GM12878 (cell line): ENCODE measurements around the gene ZNF668. TPM values are rescaled to one million over a fixed set of nuclear protein-coding genes. Genes with fewer than 3 reads are reported as not detected.

Experiments
- ATAC-seq: fragments of 200-7000 bp; cut with Tn5 transposase; 3 replicates; pipeline ENCODE4 v1.9.1; 2020; ENCODE audit warnings: mild to moderate bottlenecking, moderate library complexity
- BruUV-seq: library from RNA; stranded (reverse); fragments of 400-500 nt; replicated peaks from 2 replicates; lab custom pipeline; 2021; lab: Mats Ljungman, UMichigan
- CTCF ChIA-PET: fragments of 300-600 bp; sonication (Branson Sonifier 250); formaldehyde crosslinking; extraction: SDS; loops from one replicate; lab custom pipeline; 2021; ENCODE audit warnings: inconsistent platforms; lab: Yijun Ruan, JAX
- POLR2A ChIA-PET: fragments of 350-600 bp; formaldehyde crosslinking; extraction: SDS; loops from one replicate; lab custom pipeline; 2021; ENCODE audit warnings: inconsistent platforms; lab: Charles Lee
- RAD21 ChIA-PET: fragments of 300-600 bp; sonication (Branson Sonifier 250); formaldehyde crosslinking; loops from one replicate; lab custom pipeline; 2023; ENCODE audit warnings: antibody characterized with exemption; ENCODE audit not compliant: unreplicated experiment; lab: Charles Lee
- SMC1A ChIA-PET: fragments of 300-600 bp; sonication (Branson Sonifier 250); formaldehyde crosslinking; loops from one replicate; lab custom pipeline; 2023; ENCODE audit not compliant: unreplicated experiment, uncharacterized antibody; lab: Charles Lee
- DNase-seq: peaks from one replicate; pipeline ENCODE4 v3.0.0-alpha.2; 2011; ENCODE audit warnings: low read depth, low spot score
- FAIRE-seq: peaks from 3 replicates; lab custom pipeline; 2011; peaks lifted over from hg19 to GRCh38; lab: Jason Lieb, UNC
- H2AFZ ChIP-seq: 2 replicates; pipeline ENCODE4 v1.6.0; 2011; ENCODE audit warnings: low read depth, low read length, control low read depth; ENCODE audit not compliant: control insufficient read depth
- H3K27ac ChIP-seq: 2 replicates; pipeline ENCODE4 v1.5.1; 2011; ENCODE audit warnings: control low read depth; ENCODE audit not compliant: control insufficient read depth, insufficient read depth
- H3K27me3 ChIP-seq, 2 experiments: replicated peaks in 1 of 2; 2 replicates each; pipeline versions ENCODE4 v1.6.0 to v1.6.1; 2011; ENCODE audit warnings: low read length in 1 of 2; ENCODE audit not compliant: control insufficient read depth in 2 of 2, insufficient read depth in 2 of 2
- H3K36me3 ChIP-seq, 2 experiments: 2 replicates each; pipeline ENCODE4 v1.5.1; 2011; ENCODE audit warnings: low read length in 1 of 2; ENCODE audit not compliant: control insufficient read depth in 2 of 2, insufficient read depth in 2 of 2
- H3K4me1 ChIP-seq: 2 replicates; pipeline ENCODE4 v1.6.1; 2011; ENCODE audit warnings: mild to moderate bottlenecking, low read length, moderate library complexity, mixed read lengths; ENCODE audit not compliant: control insufficient read depth, insufficient read depth
- H3K4me2 ChIP-seq: 2 replicates; pipeline ENCODE4 v1.6.0; 2011; ENCODE audit warnings: control low read depth; ENCODE audit not compliant: control insufficient read depth, insufficient read depth
- H3K4me3 ChIP-seq: fragments of 200-600 bp; sonication (generic); 2 replicates; pipeline ENCODE4 v1.5.1; 2016
- H3K79me2 ChIP-seq: 2 replicates; pipeline ENCODE4 v1.6.0; 2011; ENCODE audit warnings: low read length; ENCODE audit not compliant: control insufficient read depth, insufficient read depth
- H3K9ac ChIP-seq: 2 replicates; pipeline ENCODE4 v1.8.0; 2011; ENCODE audit warnings: low read length, control low read depth, mixed read lengths; ENCODE audit not compliant: control insufficient read depth, insufficient read depth
- H3K9me3 ChIP-seq: replicated peaks from 3 replicates; pipeline ENCODE4 v1.5.1; 2011; ENCODE audit warnings: mild to moderate bottlenecking, low read length; ENCODE audit not compliant: control insufficient read depth, insufficient read depth
- H4K20me1 ChIP-seq: 2 replicates; pipeline ENCODE4 v1.6.0; 2011; ENCODE audit not compliant: control insufficient read depth, insufficient read depth
- BACH1 ChIP-seq: fragments of 450-650 bp; IDR thresholded peaks from 2 replicates; pipeline ENCODE4 v1.6.1; 2017; ENCODE audit warnings: mild to moderate bottlenecking, borderline replicate concordance
- CEBPB ChIP-seq, 2 experiments: fragments of 150-350 bp in 1 of 2; IDR thresholded peaks; 2 replicates each; pipeline ENCODE4 v1.6.1; 2012 to 2014; ENCODE audit warnings: low read depth in 2 of 2, low read length in 2 of 2, borderline replicate concordance in 1 of 2, inconsistent platforms in 1 of 2
- FOXM1 ChIP-seq: IDR thresholded peaks from 2 replicates; pipeline ENCODE4 v1.6.1; 2012; ENCODE audit warnings: low read depth, mild to moderate bottlenecking, inconsistent platforms, low read length, moderate library complexity
- NR2F1 ChIP-seq: fragments of 450-650 bp; conservative IDR thresholded peaks from 2 replicates; pipeline ENCODE4 v1.6.1; 2017; ENCODE audit warnings: mild to moderate bottlenecking
- ZSCAN29 ChIP-seq: fragments of 450-650 bp; IDR thresholded peaks from 2 replicates; pipeline ENCODE4 v1.6.1; 2017; ENCODE audit warnings: mild to moderate bottlenecking, moderate library complexity
- ZZZ3 ChIP-seq: IDR thresholded peaks from 2 replicates; pipeline ENCODE4 v1.6.1; 2011; ENCODE audit warnings: low read depth; ENCODE audit not compliant: control insufficient read depth, insufficient read length
- WGBS: methylation state at CpG from one replicate; pipeline ENCODE4 v1.1.6; 2016; ENCODE audit warnings: low lambda C conversion rate; ENCODE audit not compliant: insufficient replicate concordance, insufficient coverage; ENCODE audit errors: missing lambda C conversion rate; 5-methylcytosine and 5-hydroxymethylcytosine counted together
- in situ Hi-C: fragments of 300-500 bp; cut with MboI; formaldehyde crosslinking; loops from 9 replicates; pipeline ENCODE4 v1.14.3; 2018; ENCODE audit warnings: mixed read lengths
- intact Hi-C: fragments of 100-400 bp; cut with micrococcal nuclease; formaldehyde crosslinking; loops from one replicate; pipeline ENCODE4 v1.14.2; 2022; ENCODE audit not compliant: unreplicated experiment
- polyA plus RNA-seq, 11 experiments: library from polyadenylated mRNA; depleted of rRNA in 4 of 11; unstranded in 6 of 11; stranded (reverse) in 5 of 11; fragments of >200 nt; fragmentation: Nextera tagmentation in 4 of 11; fragmentation: Illumina TruSeq in 1 of 11; extraction: Ambion mirVana in 4 of 11; extraction: Trizol in 1 of 11; gene quantifications; 1 replicate in 1 of 11; 2 replicates in 10 of 11; pipeline versions ENCODE4 v1.2.1 to v1.2.3, GENCODE V29; 2011 to 2016; ENCODE audit warnings: inconsistent platforms in 2 of 11, missing spikeins in 2 of 11, low read depth in 1 of 11
- total RNA-seq, 4 experiments: library from RNA; depleted of rRNA in 3 of 4; stranded (reverse); fragments of >200 nt in 3 of 4; fragmentation: Illumina TruSeq in 1 of 4; extraction: Trizol in 1 of 4; gene quantifications; 2 replicates each; pipeline versions ENCODE4 v1.2.1 to v1.2.3, GENCODE V29; 2013 to 2021
- TF ChIP-seq, protein P1 (sequence below): fragments of 450-650 bp; formaldehyde crosslinking; IDR thresholded peaks from 2 replicates; pipeline ENCODE4 v1.5.0; 2022; ENCODE audit warnings: mild to moderate bottlenecking, missing genetic modification characterization

ZNF668 gene
- total and polyA plus RNA-seq, 10 of the 15 experiments (the other 5 are each of a cell fraction or from before 2014, with no cell fraction given) = 0.05 to 20.7 (median 10.0) TPM; not detected in 1

DNA sequence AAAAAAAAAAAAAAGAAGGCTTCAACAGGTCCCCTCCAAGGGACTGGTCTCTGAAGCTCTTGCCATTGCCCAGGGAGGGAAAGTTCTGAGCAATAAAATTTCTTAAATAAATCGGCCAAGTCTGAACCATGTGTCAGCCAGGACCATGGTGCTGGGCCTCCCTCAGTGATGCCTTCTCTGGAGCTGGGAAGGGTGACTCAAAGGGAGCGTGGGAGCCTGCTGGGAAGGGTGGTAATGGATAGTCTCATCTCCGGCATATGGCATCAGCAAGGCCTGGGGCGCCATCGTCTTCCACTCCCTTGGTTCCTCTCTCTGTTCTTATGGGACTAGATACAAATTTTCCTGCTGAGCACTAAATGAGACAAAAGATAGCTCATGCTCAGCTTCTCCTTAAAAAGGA, 18.3 kb upstream of the ZNF668 start:
- RAD21 ChIA-PET = interaction anchor here (0.8 to 2.4 kb wide), 7 partner anchors 19 to 351 kb away, joined by 3 to 8 read pairs (median 5); partner anchors contain the start of genes ZNF646, ZNF668 and ZNF843
- H3K9ac ChIP-seq = no peak overlapping the region
- POLR2A ChIA-PET = interaction anchor here (0.6 to 1.6 kb wide), 8 partner anchors 9 to 785 kb away, joined by 3 to 14 read pairs (median 5); partner anchors contain the start of genes ZNF646 and ZNF668
- H2AFZ ChIP-seq = no peak overlapping the region
- intact Hi-C loops = loop anchor here (5.0 to 10.0 kb wide), 2 partner anchors 138 to 350 kb away; partner anchors contain the start of genes SETD1A and ZNF843
- FAIRE-seq (no peak), DNase-seq (no peak), ATAC-seq (no peak)
- H3K4me3 ChIP-seq = no peak overlapping the region
- 97% methylated on average over 5 of the region's 5 CpGs for WGBS
- SMC1A ChIA-PET = interaction anchor here (0.7 to 2.1 kb wide), 8 partner anchors 18 to 364 kb away, joined by 3 to 11 read pairs (median 4); partner anchors contain the start of genes HSD3B7, ZNF646 and ZNF668
- H3K4me2 ChIP-seq = no peak overlapping the region
- H3K9me3 ChIP-seq = no peaks in the 10 kb centered on the region
- no peak for TF ChIP-seq ZZZ3
- no peak for TF ChIP-seq FOXM1
- no peak for TF ChIP-seq BACH1
- TF ChIP-seq NR2F1 = no peak
- TF ChIP-seq, protein P1, sequence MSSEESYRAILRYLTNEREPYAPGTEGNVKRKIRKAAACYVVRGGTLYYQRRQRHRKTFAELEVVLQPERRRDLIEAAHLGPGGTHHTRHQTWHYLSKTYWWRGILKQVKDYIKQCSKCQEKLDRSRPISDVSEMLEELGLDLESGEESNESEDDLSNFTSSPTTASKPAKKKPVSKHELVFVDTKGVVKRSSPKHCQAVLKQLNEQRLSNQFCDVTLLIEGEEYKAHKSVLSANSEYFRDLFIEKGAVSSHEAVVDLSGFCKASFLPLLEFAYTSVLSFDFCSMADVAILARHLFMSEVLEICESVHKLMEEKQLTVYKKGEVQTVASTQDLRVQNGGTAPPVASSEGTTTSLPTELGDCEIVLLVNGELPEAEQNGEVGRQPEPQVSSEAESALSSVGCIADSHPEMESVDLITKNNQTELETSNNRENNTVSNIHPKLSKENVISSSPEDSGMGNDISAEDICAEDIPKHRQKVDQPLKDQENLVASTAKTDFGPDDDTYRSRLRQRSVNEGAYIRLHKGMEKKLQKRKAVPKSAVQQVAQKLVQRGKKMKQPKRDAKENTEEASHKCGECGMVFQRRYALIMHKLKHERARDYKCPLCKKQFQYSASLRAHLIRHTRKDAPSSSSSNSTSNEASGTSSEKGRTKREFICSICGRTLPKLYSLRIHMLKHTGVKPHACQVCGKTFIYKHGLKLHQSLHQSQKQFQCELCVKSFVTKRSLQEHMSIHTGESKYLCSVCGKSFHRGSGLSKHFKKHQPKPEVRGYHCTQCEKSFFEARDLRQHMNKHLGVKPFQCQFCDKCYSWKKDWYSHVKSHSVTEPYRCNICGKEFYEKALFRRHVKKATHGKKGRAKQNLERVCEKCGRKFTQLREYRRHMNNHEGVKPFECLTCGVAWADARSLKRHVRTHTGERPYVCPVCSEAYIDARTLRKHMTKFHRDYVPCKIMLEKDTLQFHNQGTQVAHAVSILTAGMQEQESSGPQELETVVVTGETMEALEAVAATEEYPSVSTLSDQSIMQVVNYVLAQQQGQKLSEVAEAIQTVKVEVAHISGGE = no peak
- no peak for TF ChIP-seq ZSCAN29
- no peak for TF ChIP-seq CEBPB (IDR thresholded peaks at IDR 0.05; ENCODE audit: borderline replicate concordance in 1 of 2, low read depth in 2 of 2, low read length in 2 of 2)
- in situ Hi-C loops = no loop called here
- H4K20me1 ChIP-seq = no peaks in the 10 kb centered on the region
- BruUV-seq = no TSS peak
- H3K4me1 ChIP-seq = peaks cover 8% of the 10 kb centered on the region
- H3K79me2 ChIP-seq = peaks cover 20% of the 10 kb centered on the region
- H3K27me3 ChIP-seq = no peaks in the 10 kb centered on the region
- H3K27ac ChIP-seq = no peak overlapping the region
- CTCF ChIA-PET = interaction anchor here (0.8 to 2.6 kb wide), 13 partner anchors 15 to 351 kb away, joined by 3 to 15 read pairs (median 5); partner anchors contain the start of genes BCKDK, HSD3B7, ZNF646 and ZNF843
- peaks cover 2% of the 10 kb centered on the region in 2 experiments; a peak in 3 of 4 replicates for H3K36me3 ChIP-seq
